ENCODE data around the gene CEP104.

GRCh38 chr1:3904006-3904842 is 47.2 kb upstream of the CEP104 start:
- TF ChIP-seq, protein P1, sequence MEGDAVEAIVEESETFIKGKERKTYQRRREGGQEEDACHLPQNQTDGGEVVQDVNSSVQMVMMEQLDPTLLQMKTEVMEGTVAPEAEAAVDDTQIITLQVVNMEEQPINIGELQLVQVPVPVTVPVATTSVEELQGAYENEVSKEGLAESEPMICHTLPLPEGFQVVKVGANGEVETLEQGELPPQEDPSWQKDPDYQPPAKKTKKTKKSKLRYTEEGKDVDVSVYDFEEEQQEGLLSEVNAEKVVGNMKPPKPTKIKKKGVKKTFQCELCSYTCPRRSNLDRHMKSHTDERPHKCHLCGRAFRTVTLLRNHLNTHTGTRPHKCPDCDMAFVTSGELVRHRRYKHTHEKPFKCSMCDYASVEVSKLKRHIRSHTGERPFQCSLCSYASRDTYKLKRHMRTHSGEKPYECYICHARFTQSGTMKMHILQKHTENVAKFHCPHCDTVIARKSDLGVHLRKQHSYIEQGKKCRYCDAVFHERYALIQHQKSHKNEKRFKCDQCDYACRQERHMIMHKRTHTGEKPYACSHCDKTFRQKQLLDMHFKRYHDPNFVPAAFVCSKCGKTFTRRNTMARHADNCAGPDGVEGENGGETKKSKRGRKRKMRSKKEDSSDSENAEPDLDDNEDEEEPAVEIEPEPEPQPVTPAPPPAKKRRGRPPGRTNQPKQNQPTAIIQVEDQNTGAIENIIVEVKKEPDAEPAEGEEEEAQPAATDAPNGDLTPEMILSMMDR (conservative IDR thresholded peaks at IDR 0.05 in 1 of 2, IDR thresholded peaks at IDR 0.05 in 1 of 2; ENCODE audit: low read depth in 1 of 2, low read length in 2 of 2), result no peak
- no peak for TF ChIP-seq EZH2 (IDR thresholded peaks at IDR 0.05; ENCODE audit: low read length, missing control alignments)

Measured in fibroblast of lung (primary cell).